ENCODE results near the gene FAM3A.

The FAM3A gene

DNA sequence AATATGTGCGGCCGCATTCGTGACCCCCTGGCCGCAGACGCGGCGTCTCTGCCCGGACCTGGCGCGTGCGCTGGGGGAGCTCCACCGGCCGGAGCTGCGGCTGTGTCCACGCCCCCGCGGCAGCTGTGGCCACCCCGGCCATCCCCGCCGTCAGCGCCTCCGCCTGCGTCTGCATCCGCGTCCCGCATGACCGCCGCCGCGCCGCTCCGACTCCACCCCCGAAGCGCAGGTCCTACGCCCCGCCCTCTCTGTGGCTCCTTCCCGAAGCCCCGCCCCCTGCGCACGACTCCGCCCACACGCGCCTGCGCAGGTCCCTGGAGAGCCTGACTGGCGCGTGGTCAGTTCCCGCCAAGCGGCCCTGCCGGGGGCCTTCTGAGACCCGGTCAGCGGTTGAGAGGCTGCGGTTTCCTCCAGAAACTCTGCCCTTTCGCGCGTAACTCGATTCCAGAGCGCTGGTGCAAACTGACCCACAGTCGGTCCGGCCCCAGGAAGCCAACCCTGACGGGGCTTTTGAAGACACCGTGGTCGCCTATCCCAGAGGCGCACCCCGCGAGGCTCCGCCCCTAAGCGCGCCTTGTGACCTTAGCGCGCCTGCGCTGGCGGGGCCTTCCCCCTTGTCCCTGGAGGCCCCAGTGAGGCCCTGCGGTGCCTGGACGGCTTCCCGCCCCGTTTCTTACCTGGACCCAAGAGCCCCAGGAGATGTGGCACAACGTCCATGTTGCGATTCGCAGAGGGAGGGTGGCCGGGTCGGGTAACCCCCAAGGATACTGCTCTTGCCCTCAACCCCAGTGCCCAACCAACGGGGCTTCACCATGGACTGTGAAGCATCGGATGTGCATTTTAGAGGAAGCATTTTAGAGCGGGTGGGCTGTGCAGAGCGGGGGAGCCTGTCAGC lies 37.1 kb downstream of the FAM3A start, which contains the start of gene LAGE3:
LAGE3 (minus strand) TSS at position 554 of the 895 bp plus-strand sequence; CDS start at position 188, 366 bp downstream.
- DNase-seq (ENCODE audit: low read depth), result peak; percentile 88

GRCh38 chrX:154477891-154478477 lies 38.0 kb downstream of the FAM3A start:
- no peak for DNase-seq (ENCODE audit: low read depth)

DNA sequence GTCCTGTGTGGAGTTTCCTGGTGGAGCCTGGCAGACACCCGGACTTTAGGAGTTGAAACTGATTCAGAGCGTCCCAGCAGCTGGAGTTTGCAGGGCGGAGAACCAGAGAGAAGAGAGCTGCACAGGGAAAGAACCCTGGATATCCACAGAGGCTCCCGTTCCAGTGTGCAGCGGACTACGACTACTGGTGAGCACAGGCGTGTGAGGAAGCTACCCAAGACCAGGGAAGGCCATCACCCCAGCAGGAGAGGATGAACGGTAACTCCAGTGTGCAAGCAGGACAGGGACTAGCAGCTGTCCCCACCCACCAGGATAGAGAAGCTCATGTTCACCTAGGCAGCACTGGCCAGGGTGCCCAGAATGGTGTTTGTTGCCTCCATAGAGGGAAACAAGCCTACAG lies 39.2 kb downstream of the FAM3A start:
- DNase-seq (ENCODE audit: low read depth), result no peak

DNA sequence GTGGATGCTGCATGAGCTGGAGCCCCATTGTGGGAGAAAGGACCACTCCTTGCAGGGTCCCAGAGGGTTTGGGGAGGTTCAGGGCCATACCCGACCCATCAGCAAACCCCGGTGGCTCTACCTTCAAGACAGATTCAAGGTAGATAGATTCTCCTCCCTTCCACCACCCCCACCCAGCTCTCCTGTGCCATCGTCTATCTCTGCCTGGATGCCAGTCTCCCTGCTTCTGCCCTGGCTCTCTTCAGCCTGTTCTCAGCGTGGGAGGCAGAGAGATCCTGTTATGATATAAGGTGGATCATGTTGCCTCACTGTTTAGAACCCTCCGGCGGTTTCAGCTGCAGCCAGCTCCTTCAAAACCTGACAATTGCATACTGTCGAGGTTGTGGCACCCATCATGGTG lies 42.3 kb downstream of the FAM3A start:
- no peak for DNase-seq (ENCODE audit: low read depth)

DNA sequence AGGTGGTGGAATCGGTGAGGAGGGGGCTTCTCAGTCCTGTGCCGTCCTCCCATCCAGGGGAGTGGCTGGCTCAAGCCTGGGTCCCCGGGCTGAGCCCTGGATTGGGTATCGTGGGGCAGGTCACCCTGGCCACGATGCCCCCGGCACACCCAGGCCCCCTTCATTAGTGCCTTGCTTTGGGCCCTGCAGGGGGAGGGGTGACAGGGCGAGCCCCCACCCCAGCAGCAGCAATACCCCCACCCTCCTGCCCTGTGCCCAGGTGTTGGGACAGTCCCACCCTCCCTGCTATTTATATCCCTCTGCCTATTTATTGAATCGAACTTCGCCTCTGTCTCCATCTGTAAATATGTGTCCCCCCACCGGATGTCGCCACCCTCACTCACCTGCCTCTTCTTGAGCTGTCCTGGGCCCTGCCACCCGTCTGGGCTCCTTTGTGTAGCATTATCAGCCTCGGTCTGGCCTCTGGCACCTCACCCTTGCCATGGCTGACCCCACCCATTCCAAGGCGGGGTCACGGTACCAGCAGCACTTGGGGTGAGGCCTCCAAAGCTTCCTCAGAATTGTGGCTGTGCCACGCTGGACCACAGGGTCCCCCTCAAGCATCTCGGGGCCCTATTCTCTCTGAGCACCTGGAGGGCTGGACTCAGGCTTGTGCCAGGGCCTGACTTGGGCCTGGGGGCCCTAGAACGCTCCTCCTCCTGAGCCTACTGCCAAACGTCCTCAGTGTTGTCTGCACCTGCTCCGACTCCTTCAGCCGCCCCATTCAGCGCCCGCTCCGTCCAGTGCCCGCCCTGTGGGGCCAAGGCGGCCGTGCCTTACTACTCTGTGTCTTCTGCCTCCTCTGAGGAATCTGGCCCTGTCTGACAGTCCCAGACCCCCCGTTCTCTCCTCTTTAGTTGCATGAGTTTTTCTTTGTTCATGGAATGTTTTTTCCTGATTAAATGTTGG lies 43.1 kb downstream of the FAM3A start:
- no peak for DNase-seq (ENCODE audit: low read depth)

- no peak for DNase-seq (ENCODE audit: low read depth)
These were observed 44.0 kb downstream of the FAM3A start for GRCh38 chrX:154471839-154472684.

DNA sequence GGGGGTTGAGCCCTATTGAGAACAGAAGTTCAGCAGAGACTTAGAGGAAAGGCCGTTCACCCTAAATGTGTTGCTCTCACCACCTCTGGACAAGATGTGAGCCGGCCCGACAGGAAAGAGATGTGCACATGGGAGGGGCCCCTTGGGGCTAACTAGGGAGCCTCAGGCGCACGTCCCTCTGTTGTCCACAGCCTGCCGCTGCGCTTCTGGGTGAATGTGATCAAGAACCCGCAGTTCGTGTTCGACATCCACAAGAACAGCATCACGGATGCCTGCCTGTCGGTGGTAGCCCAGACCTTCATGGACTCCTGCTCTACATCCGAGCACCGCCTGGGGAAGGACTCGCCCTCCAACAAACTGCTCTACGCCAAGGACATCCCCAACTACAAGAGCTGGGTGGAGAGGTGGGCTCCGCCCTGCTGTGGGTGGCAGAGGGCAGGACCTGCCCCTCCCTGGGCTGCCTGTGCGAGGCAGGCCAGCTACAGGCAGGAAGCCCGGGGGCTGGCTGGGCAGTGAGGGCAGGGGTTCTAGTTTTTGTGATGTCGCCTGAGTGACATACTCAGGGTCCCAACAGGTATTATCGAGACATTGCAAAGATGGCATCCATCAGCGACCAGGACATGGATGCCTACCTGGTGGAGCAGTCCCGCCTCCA lies 45.0 kb downstream of the FAM3A start:
- DNase-seq (ENCODE audit: low read depth), result no peak

DNA sequence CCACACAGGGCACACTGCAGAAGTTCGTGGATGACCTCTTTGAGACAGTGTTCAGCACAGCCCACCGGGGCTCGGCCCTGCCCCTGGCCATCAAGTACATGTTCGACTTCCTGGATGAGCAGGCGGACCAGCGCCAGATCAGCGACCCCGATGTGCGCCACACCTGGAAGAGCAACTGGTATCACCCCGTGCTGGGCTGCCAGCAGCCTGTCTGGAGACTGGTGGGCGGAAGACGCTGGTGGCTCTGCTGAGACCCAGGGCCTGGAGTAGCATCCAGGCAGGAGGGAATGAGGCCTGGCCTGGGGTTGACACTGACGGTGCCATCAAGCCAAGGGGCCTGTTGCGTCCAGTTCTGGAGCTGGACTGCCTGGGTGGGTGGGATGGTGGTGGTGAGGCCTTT lies 45.6 kb downstream of the FAM3A start:
- no peak for DNase-seq (ENCODE audit: low read depth)

GRCh38 chrX:154469880-154470279 lies 46.2 kb downstream of the FAM3A start:
- DNase-seq (ENCODE audit: low read depth), result no peak

GRCh38 chrX:154469114-154469513 lies 46.9 kb downstream of the FAM3A start:
- DNase-seq (ENCODE audit: low read depth), result no peak

DNA sequence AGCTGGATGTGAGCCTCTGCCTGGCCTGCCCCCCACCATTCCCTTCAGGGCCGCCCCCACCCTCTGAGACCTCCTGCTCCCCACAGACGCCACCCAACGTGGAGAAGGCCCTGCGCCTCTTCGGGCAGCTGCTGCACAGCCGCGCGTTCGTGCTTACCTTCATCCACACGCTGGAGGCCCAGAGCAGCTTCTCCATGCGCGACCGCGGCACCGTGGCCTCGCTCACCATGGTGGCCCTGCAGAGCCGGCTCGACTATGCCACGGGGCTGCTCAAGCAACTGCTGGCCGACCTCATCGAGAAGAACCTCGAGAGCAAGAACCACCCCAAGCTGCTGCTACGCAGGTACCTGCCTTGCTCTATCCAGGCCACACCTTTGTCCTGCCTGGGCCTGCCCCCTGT lies 47.8 kb downstream of the FAM3A start:
- DNase-seq (ENCODE audit: low read depth), result no peak

- DNase-seq (ENCODE audit: low read depth), result no peak
These were observed 48.5 kb downstream of the FAM3A start for GRCh38 chrX:154467556-154467955.

GRCh38 chrX:154466907-154467306 lies 49.1 kb downstream of the FAM3A start:
- DNase-seq (ENCODE audit: low read depth), result no peak

GRCh38 chrX:154466036-154466435 lies 50.0 kb downstream of the FAM3A start:
- DNase-seq (ENCODE audit: low read depth), result no peak

- DNase-seq (ENCODE audit: low read depth), result no peak
These were observed 50.4 kb downstream of the FAM3A start for GRCh38 chrX:154465601-154466000.

DNA sequence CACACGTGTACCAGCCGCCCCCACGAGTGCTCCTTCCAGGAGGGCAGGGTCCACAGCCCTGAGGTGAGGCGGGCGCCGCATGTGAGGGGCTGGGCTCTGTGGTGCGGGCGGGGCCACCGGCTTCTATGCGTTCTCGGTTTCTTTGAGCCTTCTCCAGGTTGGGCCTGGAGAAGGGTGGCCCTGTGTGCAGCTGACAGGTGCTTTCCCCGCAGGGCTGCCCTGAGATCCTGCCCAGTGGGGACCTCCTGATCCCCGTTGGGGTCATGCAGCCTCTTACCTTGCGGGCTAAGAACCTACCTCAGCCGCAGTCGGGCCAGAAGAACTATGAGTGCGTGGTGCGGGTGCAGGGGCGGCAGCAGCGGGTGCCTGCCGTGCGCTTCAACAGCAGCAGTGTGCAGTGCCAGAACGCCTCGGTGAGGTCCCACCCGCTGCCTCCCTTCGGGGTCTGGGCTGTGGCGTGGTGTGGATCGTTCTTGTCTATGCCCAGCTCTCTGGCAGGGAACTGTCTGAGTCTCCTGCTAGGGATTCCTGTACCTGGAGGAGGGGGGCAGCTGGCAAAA lies 51.1 kb downstream of the FAM3A start:
- no peak for DNase-seq (ENCODE audit: low read depth)

- DNase-seq (ENCODE audit: low read depth), result no peak
These were observed 52.3 kb downstream of the FAM3A start for GRCh38 chrX:154463611-154464220.

GRCh38 chrX:154462396-154462795 lies 53.6 kb downstream of the FAM3A start:
- DNase-seq (ENCODE audit: low read depth), result no peak

- DNase-seq (ENCODE audit: low read depth), result no peak
These were observed 55.7 kb downstream of the FAM3A start for GRCh38 chrX:154460326-154460725.

GRCh38 chrX:154459832-154460231 lies 56.2 kb downstream of the FAM3A start:
- no peak for DNase-seq (ENCODE audit: low read depth)

Measured in stimulated activated CD8-positive, alpha-beta memory T cell treated with anti-CD3 and anti-CD28 coated beads, Interleukin-12 subunit alpha, Interleukin-12 subunit beta, amount 100 ng/mL, for 4 hours (primary cell).